NCI-H82 (cell line): ENCODE data around the gene AADACL4.

Experiments used
- DNase-seq: peaks from one replicate; lab custom pipeline; 2025; lab: John Stamatoyannopoulos, UW

AADACL4 gene

DNA sequence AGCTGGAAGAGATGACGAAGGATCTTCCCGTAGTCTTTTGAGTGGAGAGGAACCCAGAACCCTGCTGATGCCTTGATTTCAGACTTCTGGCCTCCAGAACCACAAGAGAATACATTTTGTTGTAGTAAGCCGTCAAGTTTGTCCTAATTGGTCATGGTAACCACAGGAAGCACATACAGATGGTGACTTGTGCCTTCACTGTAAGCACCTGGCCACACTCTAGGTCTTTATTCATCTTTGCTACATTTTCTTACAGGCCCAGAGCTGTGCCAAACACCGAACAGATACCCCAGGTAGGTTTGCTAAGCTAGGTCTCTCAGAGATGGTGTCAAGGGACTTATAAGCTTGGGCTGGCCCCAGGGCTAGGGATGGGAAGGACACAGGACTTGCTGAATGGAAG, 30.7 kb upstream of the AADACL4 start:
- DNase-seq: no peak

- DNase-seq: no peak
Measured at GRCh38 chr1:12614402-12615158, 29.3 kb upstream of the AADACL4 start.

DNA sequence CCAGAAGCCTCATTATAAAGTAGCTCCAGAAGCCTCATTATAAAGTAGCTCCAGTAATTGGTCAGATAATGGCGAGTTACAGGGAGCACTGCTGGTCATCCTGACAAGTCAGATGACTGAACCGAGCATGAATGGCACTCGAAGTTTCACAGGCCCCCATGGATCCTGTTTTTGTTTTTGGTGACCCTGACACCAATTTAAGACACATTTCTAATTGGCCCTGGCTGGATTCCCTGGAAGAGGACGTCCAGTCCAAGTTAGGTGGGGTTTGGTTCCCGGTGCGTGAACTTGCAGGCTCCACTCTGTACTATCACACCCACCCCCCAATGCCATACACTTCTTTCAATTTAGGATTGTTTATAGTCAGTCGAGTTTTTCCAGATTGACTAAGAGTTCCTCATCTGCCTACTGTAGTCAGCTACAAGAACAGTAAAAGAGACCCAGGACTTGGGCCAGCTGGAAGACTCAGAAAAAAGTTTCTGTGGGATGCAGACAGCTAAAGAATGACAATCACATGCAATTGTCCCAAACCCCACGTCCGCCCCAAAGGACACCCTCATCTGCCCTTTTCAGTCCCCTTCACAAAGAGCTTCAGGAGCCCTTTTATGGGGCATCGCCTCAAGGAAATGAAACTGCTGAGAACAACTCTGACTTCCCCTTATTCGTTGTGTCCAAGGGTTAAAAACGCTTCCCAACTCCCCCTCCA, 28.6 kb upstream of the AADACL4 start:
- no peak for DNase-seq

DNA sequence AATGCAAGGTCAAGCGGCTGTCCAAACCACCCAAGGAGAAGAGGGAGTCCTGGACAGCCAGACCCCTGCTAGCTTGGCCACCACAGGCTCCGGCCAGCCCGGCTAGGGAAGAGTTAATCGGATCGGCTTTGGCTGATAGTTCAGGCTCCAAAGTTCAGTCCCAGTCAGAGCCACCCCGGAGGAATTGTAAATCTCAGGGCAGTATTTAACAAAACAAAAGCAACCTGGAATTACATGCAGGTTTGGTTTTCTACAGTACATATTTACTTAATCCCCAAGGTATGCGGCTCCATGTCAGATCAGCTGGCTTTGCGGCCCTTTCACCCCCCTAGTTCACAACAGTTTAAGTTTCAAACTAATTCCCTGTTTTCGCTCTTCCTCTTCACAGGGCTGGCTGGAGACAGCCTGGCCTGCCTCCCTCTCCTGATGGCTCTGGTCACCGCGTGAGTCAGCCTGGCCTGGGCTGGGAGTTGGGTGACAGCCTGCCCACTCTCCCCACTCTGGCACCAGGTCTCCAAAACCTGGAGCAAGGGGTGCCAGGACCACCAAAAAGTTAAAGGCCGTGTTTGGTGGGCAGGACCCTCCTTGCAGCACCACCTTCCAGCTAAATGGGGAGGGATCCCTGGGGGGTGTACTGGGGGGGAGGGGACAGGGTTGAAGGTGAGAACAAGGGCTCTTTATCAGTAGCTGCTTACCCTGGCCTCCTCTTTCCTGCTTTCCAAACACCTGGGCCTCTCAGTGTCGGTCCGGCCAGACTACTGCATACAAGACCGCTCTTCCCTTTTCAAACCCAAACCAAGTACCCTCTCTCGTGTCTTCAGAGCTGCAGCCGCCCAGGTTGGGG, 27.8 kb upstream of the AADACL4 start:
- DNase-seq: peak; percentile 34

DNA sequence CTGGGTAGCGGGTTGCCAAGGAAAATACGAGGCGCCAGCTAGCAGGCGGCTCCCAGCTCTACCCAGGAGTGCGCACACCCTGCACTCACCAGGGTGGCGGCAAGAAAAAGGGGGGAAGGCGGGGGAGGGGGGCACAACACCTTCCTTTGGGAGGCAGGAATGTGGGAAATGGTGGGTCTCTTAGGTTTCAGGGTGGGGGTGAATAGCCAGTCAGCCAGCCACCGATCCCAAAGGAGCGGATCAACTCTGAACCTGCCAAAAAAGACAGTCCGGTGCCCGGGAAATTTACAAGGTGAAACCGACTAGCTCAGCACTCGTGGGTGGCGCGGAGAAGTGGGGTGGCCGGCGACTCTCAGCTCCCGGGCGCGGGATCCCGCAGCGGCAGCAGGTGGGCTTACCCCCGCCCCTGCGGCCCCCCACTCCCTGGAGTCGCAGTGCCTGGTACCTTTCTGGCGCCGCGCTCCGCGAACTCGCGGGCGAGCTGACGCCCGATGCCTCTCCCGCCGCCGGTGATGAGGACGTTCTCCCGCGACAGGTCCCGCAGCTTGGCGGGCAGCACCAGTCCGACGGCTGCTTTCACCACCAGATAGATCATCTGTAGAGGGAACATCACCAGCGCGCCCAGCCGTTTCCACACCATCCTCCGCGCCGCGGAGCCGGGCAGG, 27.0 kb upstream of the AADACL4 start:
- peak; percentile 33 for DNase-seq

DNA sequence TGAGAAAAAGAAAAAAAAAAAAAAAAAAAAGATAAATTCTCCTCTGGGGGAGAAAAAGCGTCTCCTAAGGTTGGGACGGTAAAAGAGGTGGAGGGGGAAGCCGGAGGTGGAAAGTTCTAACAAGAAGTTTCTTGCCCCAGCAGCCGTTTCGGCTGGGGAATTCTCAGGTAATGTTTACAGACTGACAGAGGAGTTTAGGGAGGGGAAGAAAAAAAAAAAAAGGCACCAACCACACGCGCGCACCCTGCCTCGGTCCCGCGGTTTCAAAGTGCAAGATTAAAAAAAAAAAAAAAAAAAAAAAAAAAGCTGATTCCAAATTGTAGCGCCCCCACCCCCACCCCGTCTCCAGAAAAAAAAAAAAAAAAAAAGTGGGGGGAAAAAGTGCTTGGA, 26.4 kb upstream of the AADACL4 start:
- no peak for DNase-seq

DNA sequence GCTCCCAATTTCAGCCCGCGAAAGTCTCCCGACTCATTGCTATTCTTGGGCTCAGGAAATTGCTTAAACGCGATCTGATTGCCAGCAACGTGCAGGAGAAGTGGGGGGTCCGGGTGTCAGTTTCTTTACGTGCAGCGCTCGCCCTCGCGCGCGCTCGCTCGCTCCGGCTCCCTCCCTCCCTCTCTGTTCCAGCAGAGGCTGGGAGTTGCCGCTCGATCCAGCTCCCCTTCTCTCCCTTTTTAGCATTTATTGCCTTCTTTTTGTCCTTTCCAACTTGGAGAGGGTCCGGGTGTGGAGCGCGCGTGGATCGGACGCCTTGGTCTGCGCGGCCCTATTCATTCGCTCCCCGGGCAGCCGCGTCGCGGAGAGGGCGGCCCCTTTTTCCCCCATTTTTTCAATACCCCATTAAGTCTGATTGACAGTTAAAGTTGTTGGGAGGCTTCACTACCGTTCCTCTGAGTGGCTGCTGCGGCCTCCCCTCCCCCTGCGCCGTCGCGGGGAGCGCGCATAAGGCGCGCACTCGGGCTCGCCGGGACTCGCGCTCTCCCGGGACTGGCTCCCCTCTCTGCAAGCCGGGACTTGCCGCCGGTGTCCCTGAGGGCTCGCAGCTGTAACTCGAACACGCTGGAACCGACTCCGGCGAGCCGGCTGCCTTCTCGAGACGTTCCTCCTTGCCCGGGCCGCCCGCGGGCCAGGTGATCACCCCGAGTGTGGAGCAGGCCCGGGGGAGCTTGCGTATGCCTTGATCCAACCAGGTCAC, 25.8 kb upstream of the AADACL4 start, which contains the start of gene DHRS3:
Gene DHRS3, minus strand, starts transcription at position 310 of the 760 bp plus-strand sequence. CDS start 862 bp downstream, outside the sequence.
- DNase-seq: peak; percentile 83

DNA sequence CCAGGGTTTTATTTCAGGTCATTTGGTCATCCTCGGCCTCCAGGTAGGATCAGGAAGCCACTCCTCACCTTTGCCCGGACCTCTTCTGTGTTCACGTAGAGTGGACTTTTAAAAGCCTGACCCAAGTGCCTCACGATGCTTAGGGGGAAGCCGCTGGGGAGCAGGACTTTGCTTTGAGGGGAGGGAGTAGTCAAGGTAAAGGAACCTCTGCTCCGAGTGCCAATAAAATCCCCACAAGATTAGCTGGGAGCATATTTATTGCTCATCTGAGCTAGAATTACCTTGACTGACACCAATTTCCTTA, 25.3 kb upstream of the AADACL4 start:
- DNase-seq: no peak

DNA sequence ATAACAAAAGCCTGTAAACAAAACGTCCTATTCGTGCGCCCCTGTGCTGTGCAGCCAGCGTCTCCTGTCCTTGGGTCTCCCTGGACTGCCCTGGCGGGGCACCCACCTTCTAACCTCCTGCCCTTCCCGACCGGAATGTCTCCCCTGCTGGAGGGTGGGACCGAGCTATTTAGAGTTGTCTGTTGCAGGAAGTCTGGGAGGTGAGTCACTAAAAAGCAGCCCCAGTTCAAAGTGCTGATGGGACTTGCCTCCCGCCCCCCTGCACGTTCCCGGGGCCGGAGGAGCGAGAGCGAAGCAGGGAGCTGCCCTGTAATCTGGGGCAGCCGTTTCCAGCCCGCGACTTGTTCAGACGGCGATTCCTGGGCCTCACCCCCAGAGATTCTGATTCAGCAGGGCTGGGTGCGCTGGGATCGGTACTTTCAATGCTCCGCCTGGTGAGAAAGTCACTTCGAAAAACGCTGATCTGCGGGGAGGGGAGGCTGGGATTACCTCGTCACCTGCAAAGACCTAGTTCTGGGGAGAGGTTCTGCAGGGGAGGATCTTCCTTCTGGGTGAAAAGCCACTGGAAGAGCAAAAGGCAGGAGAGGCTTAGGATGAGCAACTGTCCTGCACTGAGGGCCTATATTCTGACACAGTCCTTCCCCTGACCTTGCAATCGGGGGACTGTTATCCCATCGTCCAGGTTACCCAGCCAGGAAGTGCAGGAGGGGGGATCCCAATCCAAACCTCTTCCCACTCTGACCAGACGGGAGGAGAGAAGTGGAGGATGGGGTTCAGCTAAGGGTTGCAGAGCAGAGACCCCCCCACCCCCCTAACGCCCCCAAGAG, 24.7 kb upstream of the AADACL4 start:
- DNase-seq: peak; percentile 63

DNA sequence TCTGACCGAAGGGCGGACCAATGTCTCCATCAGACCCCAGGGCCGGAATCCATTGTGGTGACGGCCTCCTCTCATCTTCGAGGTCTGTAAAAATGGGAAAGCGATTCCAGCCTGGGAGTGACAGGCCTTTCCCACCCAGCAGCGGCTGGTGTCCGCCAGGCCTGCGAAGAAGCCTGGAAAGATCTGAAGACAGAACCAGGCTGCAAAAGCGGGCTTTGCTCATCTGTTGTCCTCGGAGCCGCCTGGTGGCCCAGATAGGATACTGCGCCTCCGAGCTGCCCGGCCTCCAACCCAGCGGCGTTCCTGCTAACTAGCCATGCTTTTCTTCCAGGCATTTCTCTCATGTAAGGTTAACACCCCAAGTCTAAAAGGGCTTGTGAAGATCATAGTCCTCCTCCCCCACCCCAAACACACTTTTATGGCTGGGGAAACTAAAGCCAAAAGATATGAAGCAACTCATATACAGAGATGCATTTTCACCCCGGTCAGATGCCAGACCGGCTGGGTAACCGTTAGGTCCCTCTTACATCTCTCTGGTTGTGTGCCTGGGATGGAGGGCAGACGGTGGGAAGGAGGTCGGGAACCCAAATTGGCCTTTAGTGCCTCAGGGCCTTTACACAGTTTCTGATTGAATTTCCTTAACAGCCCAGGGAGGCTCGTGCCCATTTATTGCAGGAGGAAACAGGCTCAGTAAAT, 23.9 kb upstream of the AADACL4 start:
- DNase-seq: peak; percentile 92

GRCh38 chr1:12620488-12620865, 23.4 kb upstream of the AADACL4 start:
- DNase-seq: no peak

DNA sequence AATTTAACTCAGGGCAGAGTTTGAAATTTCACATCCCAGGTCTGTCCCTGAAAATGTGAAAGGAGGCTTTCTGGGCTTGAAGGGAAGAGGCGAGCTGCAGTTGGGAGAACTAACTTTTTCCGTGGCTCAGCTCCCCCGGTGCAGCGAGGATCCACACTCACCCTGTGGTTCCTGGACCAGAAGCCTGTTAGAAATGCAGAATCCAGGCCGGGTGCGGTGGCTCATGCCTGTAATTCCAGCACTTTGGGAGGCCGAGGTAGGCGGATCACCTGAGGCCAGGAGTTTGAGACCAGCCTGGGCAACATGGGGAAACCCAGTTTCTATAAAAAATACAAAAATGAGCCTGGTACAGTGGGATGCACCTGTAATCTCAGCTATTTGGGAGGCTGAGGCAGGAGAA, 23.0 kb upstream of the AADACL4 start:
- DNase-seq: no peak

- no peak for DNase-seq
Measured at GRCh38 chr1:12621346-12622335, 22.2 kb upstream of the AADACL4 start.

- DNase-seq: no peak
Measured at GRCh38 chr1:12622506-12622905, 21.4 kb upstream of the AADACL4 start.

- DNase-seq: no peak
Measured at GRCh38 chr1:12625276-12625675, 18.6 kb upstream of the AADACL4 start.

DNA sequence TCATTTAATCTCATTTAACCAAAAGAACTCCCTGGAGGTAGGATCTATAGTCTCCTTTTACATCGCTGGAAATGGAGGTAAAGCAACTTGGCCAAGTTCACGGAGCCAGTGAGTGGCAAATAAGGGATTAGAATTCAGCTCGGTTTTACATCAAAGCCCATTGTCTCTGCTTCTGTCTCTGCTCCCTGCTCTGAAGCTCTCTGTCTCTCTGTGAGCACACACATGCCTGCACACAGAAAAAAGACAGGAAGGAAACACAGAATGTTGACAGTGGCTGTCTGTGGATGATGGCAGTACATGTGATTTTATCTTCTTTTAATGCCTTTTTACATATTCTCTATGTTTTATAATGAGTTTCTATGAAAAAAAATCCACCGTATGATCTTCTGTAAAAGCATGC, 17.0 kb upstream of the AADACL4 start:
- peak; percentile 78 for DNase-seq

GRCh38 chr1:12627296-12627695, 16.6 kb upstream of the AADACL4 start:
- DNase-seq: peak; percentile 96

DNA sequence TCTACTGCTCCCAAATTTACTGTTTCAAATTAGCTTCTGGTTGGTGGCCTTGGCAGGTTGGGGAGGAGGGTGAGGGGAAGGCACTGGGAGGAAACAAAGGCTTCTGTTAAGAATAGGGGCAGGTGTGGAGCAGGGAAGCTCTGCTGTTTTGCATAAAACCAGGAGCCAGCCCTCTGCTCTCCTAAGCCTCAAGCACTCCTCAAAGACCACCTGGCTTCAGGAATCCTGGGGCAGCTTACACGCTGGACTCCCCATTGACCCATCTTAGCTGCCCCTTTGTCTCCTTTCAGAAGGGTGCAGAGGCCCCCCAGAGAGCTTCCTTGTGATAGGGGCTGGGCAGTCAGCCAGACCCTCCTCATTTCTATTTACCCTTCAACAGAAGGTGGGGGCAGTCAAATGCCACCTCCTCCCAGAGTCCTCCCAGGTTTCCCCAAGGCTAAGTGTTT, 14.4 kb upstream of the AADACL4 start:
- peak; percentile 19 for DNase-seq
